ENCODE measurements around the gene FOSL1. TPM values are rescaled to one million over a fixed set of nuclear protein-coding genes. Genes with fewer than 3 reads are reported as not detected.

The FOSL1 gene
- polyA plus RNA-seq, 3 donors = 2.5 to 28.2 (median 2.5) TPM

DNA sequence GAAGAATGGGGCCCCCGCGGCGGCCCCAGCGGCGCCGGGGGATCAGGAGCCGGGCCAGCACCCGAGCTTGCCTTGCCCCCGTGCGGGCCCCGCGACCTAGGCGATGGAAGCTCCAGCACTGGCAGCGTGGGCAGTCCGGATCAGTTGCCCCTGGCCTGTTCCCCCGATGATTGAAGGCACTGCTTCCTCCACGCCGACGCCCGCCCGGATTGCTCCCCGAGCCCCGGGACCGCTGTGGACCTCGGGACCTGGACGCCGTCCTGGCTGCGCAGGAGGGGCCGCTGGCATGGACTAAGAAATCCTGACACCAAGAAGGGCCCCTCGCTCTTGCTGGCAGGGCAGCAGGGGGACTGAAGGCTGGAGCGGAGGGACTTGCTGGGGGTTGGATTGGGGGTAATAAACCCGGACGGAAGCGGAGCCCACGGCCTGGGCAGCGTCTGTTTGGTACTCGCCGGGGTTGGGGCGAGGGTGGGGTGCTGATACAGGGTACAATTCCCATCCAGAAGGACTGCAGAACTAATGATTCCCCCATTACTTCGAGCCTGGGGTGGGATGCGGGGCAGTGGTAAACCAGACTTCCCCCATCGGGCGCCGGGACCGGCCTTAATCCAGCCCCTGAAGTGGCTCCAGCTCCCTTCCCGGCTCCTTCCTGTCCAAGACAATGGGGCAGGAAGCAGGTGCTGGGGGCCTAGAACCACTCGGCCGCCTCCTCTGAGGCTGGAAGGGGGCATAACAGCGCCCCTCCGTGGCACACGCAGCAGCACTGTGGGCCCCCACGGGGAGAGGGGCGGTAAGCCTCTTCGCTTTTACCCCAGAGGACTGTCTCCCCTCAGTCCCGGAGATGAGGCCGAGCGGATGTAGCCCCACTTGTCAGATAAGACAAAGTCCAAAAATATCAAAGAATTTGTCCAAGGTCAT lies 8.7 kb downstream of the FOSL1 start:
- TF ChIP-seq, protein P1, sequence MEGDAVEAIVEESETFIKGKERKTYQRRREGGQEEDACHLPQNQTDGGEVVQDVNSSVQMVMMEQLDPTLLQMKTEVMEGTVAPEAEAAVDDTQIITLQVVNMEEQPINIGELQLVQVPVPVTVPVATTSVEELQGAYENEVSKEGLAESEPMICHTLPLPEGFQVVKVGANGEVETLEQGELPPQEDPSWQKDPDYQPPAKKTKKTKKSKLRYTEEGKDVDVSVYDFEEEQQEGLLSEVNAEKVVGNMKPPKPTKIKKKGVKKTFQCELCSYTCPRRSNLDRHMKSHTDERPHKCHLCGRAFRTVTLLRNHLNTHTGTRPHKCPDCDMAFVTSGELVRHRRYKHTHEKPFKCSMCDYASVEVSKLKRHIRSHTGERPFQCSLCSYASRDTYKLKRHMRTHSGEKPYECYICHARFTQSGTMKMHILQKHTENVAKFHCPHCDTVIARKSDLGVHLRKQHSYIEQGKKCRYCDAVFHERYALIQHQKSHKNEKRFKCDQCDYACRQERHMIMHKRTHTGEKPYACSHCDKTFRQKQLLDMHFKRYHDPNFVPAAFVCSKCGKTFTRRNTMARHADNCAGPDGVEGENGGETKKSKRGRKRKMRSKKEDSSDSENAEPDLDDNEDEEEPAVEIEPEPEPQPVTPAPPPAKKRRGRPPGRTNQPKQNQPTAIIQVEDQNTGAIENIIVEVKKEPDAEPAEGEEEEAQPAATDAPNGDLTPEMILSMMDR (IDR thresholded peaks at IDR 0.05) = no peak
- Histone ChIP-seq H3K4me3 (replicated peaks in 1 of 3; ENCODE audit: low read depth in 2 of 3, low read length in 3 of 3) (peak overlapping the region; percentile 48 to 75 (median 54)), H3K9ac (ENCODE audit: insufficient read depth, low read length, poor library complexity, severe bottlenecking) (peak overlapping the region; percentile 78), H3K9me3 (replicated peaks in 1 of 2; ENCODE audit: control insufficient read depth in 1 of 2, insufficient read depth in 1 of 2, low read length in 2 of 2) (no peaks in the 10 kb centered on the region), H2AFZ (ENCODE audit: insufficient read depth, low read depth, low read length, poor library complexity, severe bottlenecking) (peak overlapping the region; percentile 47), H3K4me1 (ENCODE audit: control insufficient read depth in 1 of 2, insufficient read depth in 2 of 2, low read length in 2 of 2) (peaks cover 68 to 82% of the 10 kb centered on the region in 2 donors), H3K27me3 (ENCODE audit: control insufficient read depth in 2 of 2, insufficient read depth in 2 of 2, low read length in 2 of 2) (no peaks in the 10 kb centered on the region), H3K4me2 (replicated peaks; ENCODE audit: extremely low read depth, low read length, poor library complexity, severe bottlenecking) (peak overlapping the region; percentile 93), H3K27ac (ENCODE audit: low read depth in 1 of 2, low read length in 2 of 2) (peak overlapping the region; percentile 11 to 88), H3K79me2 (ENCODE audit: insufficient read depth, low read length) (peaks cover 53% of the 10 kb centered on the region), H3K36me3 (replicated peaks in 1 of 2; ENCODE audit: control insufficient read depth in 1 of 2, insufficient read depth in 2 of 2, low read length in 2 of 2) (peaks cover under 1 to 8% of the 10 kb centered on the region in 2 donors), H4K20me1 (ENCODE audit: insufficient read depth, low read length) (peaks cover 8% of the 10 kb centered on the region)
- intact Hi-C loops (cut with micrococcal nuclease) = no loop called here
- Mint-ChIP-seq H3K9me3 (no peaks in the 10 kb centered on the region), H3K27ac (peak overlapping the region in 4 of 7 donors; percentile 54 to 91 (median 81)), H3K4me1 (peaks cover 65% of the 10 kb centered on the region), H3K27me3 (ENCODE audit: low read depth in 3 of 3) (peaks cover 0 to 7% (median 0%) of the 10 kb centered on the region in 3 donors), H3K4me3 (peak overlapping the region; percentile 78 to 84), H3K36me3 (peaks cover 21 to 25% of the 10 kb centered on the region in 2 donors)
- under 1% methylated on average over 48 of the region's 57 CpGs for WGBS (ENCODE audit: insufficient coverage)
- DNase-seq = no peak

DNA sequence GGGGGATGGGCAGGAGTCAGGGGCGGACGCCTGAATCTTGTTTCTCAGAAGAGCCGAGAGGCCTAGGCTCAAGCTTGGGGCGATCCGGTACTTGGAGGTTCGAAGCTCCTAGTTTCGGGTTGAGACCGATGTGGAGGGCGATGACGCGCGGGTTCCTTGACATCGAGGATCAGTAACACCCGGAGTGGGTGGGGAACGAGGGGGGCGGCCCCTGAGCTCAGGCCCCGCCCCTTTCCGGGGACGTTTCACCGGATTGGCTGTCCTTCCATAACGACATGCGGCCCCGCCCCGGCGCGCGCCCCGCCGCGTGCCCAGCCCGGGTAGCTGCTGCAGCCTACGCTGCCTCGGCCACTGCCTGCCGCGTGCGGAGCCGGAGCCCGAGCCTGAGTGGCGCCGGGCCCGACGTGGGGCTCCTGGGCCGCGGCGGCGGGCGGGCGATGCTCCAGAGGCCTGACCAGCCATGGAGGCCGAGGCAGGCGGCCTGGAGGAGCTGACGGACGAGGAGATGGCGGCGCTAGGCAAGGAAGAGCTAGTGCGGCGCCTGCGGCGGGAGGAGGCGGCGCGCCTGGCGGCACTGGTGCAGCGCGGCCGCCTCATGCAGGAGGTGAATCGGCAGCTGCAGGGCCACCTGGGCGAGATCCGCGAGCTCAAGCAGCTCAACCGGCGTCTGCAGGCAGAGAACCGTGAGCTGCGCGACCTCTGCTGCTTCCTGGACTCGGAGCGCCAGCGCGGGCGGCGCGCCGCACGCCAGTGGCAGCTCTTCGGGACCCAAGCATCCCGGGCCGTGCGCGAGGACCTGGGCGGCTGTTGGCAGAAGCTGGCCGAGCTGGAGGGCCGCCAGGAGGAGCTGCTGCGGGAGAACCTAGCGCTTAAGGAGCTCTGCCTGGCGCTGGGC lies 9.6 kb downstream of the FOSL1 start, which contains the start of gene CCDC85B:
CCDC85B (plus strand) TSS at position 350 of the 895 bp plus-strand sequence; CDS start at position 461, 111 bp downstream.
- H3K9ac ChIP-seq (ENCODE audit: insufficient read depth, low read length, poor library complexity, severe bottlenecking) = peak within 1 kb of the TSS; percentile 78
- WGBS (ENCODE audit: insufficient coverage) = under 1% methylated on average over 94 of the region's 94 CpGs
- peaks cover 6 to 15% of the 10 kb centered on the region in 2 donors for H3K36me3 ChIP-seq (replicated peaks in 1 of 2; ENCODE audit: control insufficient read depth in 1 of 2, insufficient read depth in 2 of 2, low read length in 2 of 2)
- H3K4me3 ChIP-seq (replicated peaks in 1 of 3; ENCODE audit: low read depth in 2 of 3, low read length in 3 of 3) = peak within 1 kb of the TSS; percentile 48 to 82 (median 54)
- H3K4me2 ChIP-seq (replicated peaks; ENCODE audit: extremely low read depth, low read length, poor library complexity, severe bottlenecking) = peak within 1 kb of the TSS; percentile 93
- TF ChIP-seq, protein P1 (IDR thresholded peaks at IDR 0.05) = no peak
- peaks cover 56% of the 10 kb centered on the region for H3K79me2 ChIP-seq (ENCODE audit: insufficient read depth, low read length)
- Mint-ChIP-seq H3K27ac (peak within 1 kb of the TSS; percentile 98 to 100 (median 99)), H3K27me3 (ENCODE audit: low read depth in 3 of 3) (peaks cover 0 to 7% (median 0%) of the 10 kb centered on the region in 3 donors), H3K36me3 (peaks cover 18 to 25% of the 10 kb centered on the region in 2 donors), H3K4me1 (peaks cover 67% of the 10 kb centered on the region), H3K4me3 (peak within 1 kb of the TSS; percentile 92 to 95), H3K9me3 (peaks cover 0 to 2% (median 0%) of the 10 kb centered on the region in 7 donors)
- H3K27ac ChIP-seq (ENCODE audit: low read depth in 1 of 2, low read length in 2 of 2) = peak within 1 kb of the TSS; percentile 88 to 95
- peaks cover 68 to 84% of the 10 kb centered on the region in 2 donors for H3K4me1 ChIP-seq (ENCODE audit: control insufficient read depth in 1 of 2, insufficient read depth in 2 of 2, low read length in 2 of 2)
- peak; percentile 97 to 98 (median 97) for DNase-seq
- H2AFZ ChIP-seq (ENCODE audit: insufficient read depth, low read depth, low read length, poor library complexity, severe bottlenecking) = peak within 1 kb of the TSS; percentile 84
- H4K20me1 ChIP-seq (ENCODE audit: insufficient read depth, low read length) = peaks cover 8% of the 10 kb centered on the region
- no peaks in the 10 kb centered on the region for H3K9me3 ChIP-seq (replicated peaks in 1 of 2; ENCODE audit: control insufficient read depth in 1 of 2, insufficient read depth in 1 of 2, low read length in 2 of 2)
- intact Hi-C loops (cut with micrococcal nuclease) = loop anchor here in 1 of 2 donors (1.0 kb wide), 1 partner anchor 10 kb away; the partner anchor contains the start of gene FOSL1
- H3K27me3 ChIP-seq (ENCODE audit: control insufficient read depth in 2 of 2, insufficient read depth in 2 of 2, low read length in 2 of 2) = no peaks in the 10 kb centered on the region
